NCI-H524 treated with DMSO at 0.1 percent for 48 hours (cell line): Measurements from ENCODE around the gene SUPT3H.
A peak's percentile ranks its signal among the peaks of the same experiment; 100 is the strongest.

Experiments
- DNase-seq: peaks from one replicate; lab custom pipeline; 2025; lab: John Stamatoyannopoulos, UW

Gene SUPT3H

GRCh38 chr6:45388328-45388727, 10.6 kb upstream of the SUPT3H start:
- no peak for DNase-seq

GRCh38 chr6:45387236-45387635, 9.5 kb upstream of the SUPT3H start:
- no peak for DNase-seq

- DNase-seq: no peak
Observed at GRCh38 chr6:45386501-45386900, 8.8 kb upstream of the SUPT3H start.

- DNase-seq: no peak
Observed at GRCh38 chr6:45382391-45382790, 4.7 kb upstream of the SUPT3H start.

- DNase-seq: peak; percentile 40
Observed at GRCh38 chr6:45378334-45378926, 696 bp upstream of the SUPT3H start.

GRCh38 chr6:45377043-45377553, 636 bp downstream of the SUPT3H start:
- no peak for DNase-seq

- no peak for DNase-seq
Observed at GRCh38 chr6:45376310-45377042, 1.3 kb downstream of the SUPT3H start.

- no peak for DNase-seq
Observed at GRCh38 chr6:45375449-45375848, 2.3 kb downstream of the SUPT3H start.

- DNase-seq: no peak
Observed at GRCh38 chr6:45371924-45372573, 5.7 kb downstream of the SUPT3H start.

GRCh38 chr6:45369870-45370269, 7.9 kb downstream of the SUPT3H start:
- DNase-seq: no peak

- no peak for DNase-seq
Observed at GRCh38 chr6:45367999-45368398, 9.7 kb downstream of the SUPT3H start.

- DNase-seq: no peak
Observed at GRCh38 chr6:45366534-45366933, 11.2 kb downstream of the SUPT3H start.

GRCh38 chr6:45365036-45365435, 12.7 kb downstream of the SUPT3H start:
- no peak for DNase-seq

GRCh38 chr6:45364466-45364865, 13.3 kb downstream of the SUPT3H start:
- DNase-seq: no peak

- DNase-seq: no peak
Observed at GRCh38 chr6:45353654-45354053, 24.1 kb downstream of the SUPT3H start.

GRCh38 chr6:45351667-45352066, 26.1 kb downstream of the SUPT3H start:
- DNase-seq: peak; percentile 59

- DNase-seq: no peak
Observed at GRCh38 chr6:45351076-45351475, 26.7 kb downstream of the SUPT3H start.

- no peak for DNase-seq
Observed at GRCh38 chr6:45350186-45350710, 27.5 kb downstream of the SUPT3H start.

- no peak for DNase-seq
Observed at GRCh38 chr6:45344900-45345299, 32.8 kb downstream of the SUPT3H start.

- no peak for DNase-seq
Observed at GRCh38 chr6:45328523-45328922, 49.2 kb downstream of the SUPT3H start.

- DNase-seq: no peak
Observed at GRCh38 chr6:45327956-45328522, 49.7 kb downstream of the SUPT3H start, which contains the start of gene RUNX2. TSS of gene RUNX2 (plus strand) at chr6:45328330. CDS start at chr6:45328727, 397 bp downstream.

GRCh38 chr6:45326698-45327417, 50.9 kb downstream of the SUPT3H start:
- DNase-seq: no peak
